HG03280 (cell line): ENCODE results near the gene ARVCF.

Experiments used
- ATAC-seq: cut with Tn5 transposase; IDR thresholded peaks from one replicate; pipeline ENCODE4 v1.9.1; 2021; ENCODE audit warnings: mild to moderate bottlenecking, moderate library complexity; ENCODE audit not compliant: unreplicated experiment

Gene ARVCF

GRCh38 chr22:20002128-20002527 is 14.5 kb downstream of the ARVCF start:
- ATAC-seq, result no peak

GRCh38 chr22:20001082-20001638 is 15.5 kb downstream of the ARVCF start:
- no peak for ATAC-seq

GRCh38 chr22:20000246-20001081 is 16.2 kb downstream of the ARVCF start:
- ATAC-seq, result no peak

GRCh38 chr22:19998991-19999820 is 17.4 kb downstream of the ARVCF start:
- no peak for ATAC-seq

- no peak for ATAC-seq
Observed at GRCh38 chr22:19998232-19998951, 18.2 kb downstream of the ARVCF start.

GRCh38 chr22:19997561-19998231 is 18.9 kb downstream of the ARVCF start:
- no peak for ATAC-seq

GRCh38 chr22:19996694-19997384 is 19.8 kb downstream of the ARVCF start:
- no peak for ATAC-seq

- ATAC-seq, result no peak
Observed at GRCh38 chr22:19995611-19996339, 20.8 kb downstream of the ARVCF start.

- no peak for ATAC-seq
Observed at GRCh38 chr22:19994851-19995610, 21.6 kb downstream of the ARVCF start.

- no peak for ATAC-seq
Observed at GRCh38 chr22:19993926-19994325, 22.7 kb downstream of the ARVCF start.

- no peak for ATAC-seq
Observed at GRCh38 chr22:19992921-19993355, 23.7 kb downstream of the ARVCF start.

GRCh38 chr22:19992481-19992911 is 24.1 kb downstream of the ARVCF start:
- no peak for ATAC-seq

- no peak for ATAC-seq
Observed at GRCh38 chr22:19991645-19992451, 24.8 kb downstream of the ARVCF start.

GRCh38 chr22:19991395-19991644 is 25.3 kb downstream of the ARVCF start:
- no peak for ATAC-seq

- ATAC-seq, result no peak
Observed at GRCh38 chr22:19990609-19991394, 25.8 kb downstream of the ARVCF start.

GRCh38 chr22:19990188-19990587 is 26.4 kb downstream of the ARVCF start:
- no peak for ATAC-seq

GRCh38 chr22:19989725-19990067 is 26.9 kb downstream of the ARVCF start:
- ATAC-seq, result no peak
